HEK293T (cell line): ENCODE data around the gene HCFC2.
"Not testable (repeated sequence)": the region's sequence is repeated elsewhere in the genome, so short reads cannot be mapped to it uniquely, and the experiment has no call there.

Experiments used
- CTCF ChIA-PET: fragments of 350-600 bp; formaldehyde crosslinking; extraction: SDS; loops from one replicate; lab custom pipeline; 2021; ENCODE audit warnings: antibody characterized with exemption, inconsistent platforms; lab: Yijun Ruan, JAX
- POLR2A ChIA-PET: fragments of 350-600 bp; formaldehyde crosslinking; extraction: SDS; loops from one replicate; lab custom pipeline; 2020; ENCODE audit warnings: antibody characterized with exemption, inconsistent platforms; lab: Yijun Ruan, JAX
- DNase-seq: peaks from one replicate; pipeline ENCODE4 v3.0.0; 2012; ENCODE audit warnings: mixed read lengths; ENCODE audit errors: extremely low spot score
- ARNT ChIP-seq: fragments of 450-650 bp; IDR thresholded peaks from 2 replicates; pipeline ENCODE4 v1.6.1; 2017; ENCODE audit warnings: mild to moderate bottlenecking
- BHLHE40 ChIP-seq: fragments of 450-650 bp; IDR thresholded peaks from 2 replicates; pipeline ENCODE4 v1.6.1; 2016; ENCODE audit warnings: mild to moderate bottlenecking, moderate library complexity, borderline replicate concordance
- CTBP1 ChIP-seq: fragments of 450-650 bp; IDR thresholded peaks from 2 replicates; pipeline ENCODE4 v1.6.1; 2016; ENCODE audit warnings: borderline replicate concordance
- ELF4 ChIP-seq: fragments of 450-650 bp; IDR thresholded peaks from 2 replicates; pipeline ENCODE4 v1.6.1; 2017; ENCODE audit warnings: antibody characterized with exemption
- FOXA1 ChIP-seq: fragments of 450-650 bp; IDR thresholded peaks from 2 replicates; pipeline ENCODE4 v1.6.1; 2016; ENCODE audit warnings: mild to moderate bottlenecking
- FOXK2 ChIP-seq: fragments of 450-650 bp; IDR thresholded peaks from 2 replicates; pipeline ENCODE4 v1.6.1; 2016; ENCODE audit warnings: mild to moderate bottlenecking
- FOXM1 ChIP-seq: fragments of 450-650 bp; IDR thresholded peaks from 2 replicates; pipeline ENCODE4 v1.6.1; 2017; ENCODE audit warnings: mild to moderate bottlenecking, borderline replicate concordance
- HDGF ChIP-seq: fragments of 450-650 bp; IDR thresholded peaks from 2 replicates; pipeline ENCODE4 v1.6.1; 2017; ENCODE audit warnings: antibody characterized with exemption, borderline replicate concordance
- L3MBTL2 ChIP-seq: fragments of 450-650 bp; conservative IDR thresholded peaks from 2 replicates; pipeline ENCODE4 v1.6.1; 2016; ENCODE audit warnings: mild to moderate bottlenecking
- LEF1 ChIP-seq: fragments of 450-650 bp; IDR thresholded peaks from 2 replicates; pipeline ENCODE4 v1.6.1; 2017; ENCODE audit warnings: mild to moderate bottlenecking, borderline replicate concordance
- NFRKB ChIP-seq: fragments of 450-650 bp; IDR thresholded peaks from 2 replicates; pipeline ENCODE4 v1.6.1; 2016; ENCODE audit warnings: mild to moderate bottlenecking, moderate library complexity
- SP1 ChIP-seq: fragments of 450-650 bp; IDR thresholded peaks from 2 replicates; pipeline ENCODE4 v1.6.1; 2017
- SUZ12 ChIP-seq: fragments of 450-650 bp; IDR thresholded peaks from 2 replicates; pipeline ENCODE4 v1.6.1; 2016; ENCODE audit warnings: mild to moderate bottlenecking
- TARDBP ChIP-seq: fragments of 450-650 bp; IDR thresholded peaks from 2 replicates; pipeline ENCODE4 v1.6.1; 2016
- ZNF384 ChIP-seq: fragments of 450-650 bp; IDR thresholded peaks from 2 replicates; pipeline ENCODE4 v1.6.1; 2016
- TF ChIP-seq, protein P1 (sequence below): fragments of 450-650 bp; IDR thresholded peaks from 2 replicates; pipeline ENCODE4 v1.6.1; 2016

HCFC2 gene

DNA sequence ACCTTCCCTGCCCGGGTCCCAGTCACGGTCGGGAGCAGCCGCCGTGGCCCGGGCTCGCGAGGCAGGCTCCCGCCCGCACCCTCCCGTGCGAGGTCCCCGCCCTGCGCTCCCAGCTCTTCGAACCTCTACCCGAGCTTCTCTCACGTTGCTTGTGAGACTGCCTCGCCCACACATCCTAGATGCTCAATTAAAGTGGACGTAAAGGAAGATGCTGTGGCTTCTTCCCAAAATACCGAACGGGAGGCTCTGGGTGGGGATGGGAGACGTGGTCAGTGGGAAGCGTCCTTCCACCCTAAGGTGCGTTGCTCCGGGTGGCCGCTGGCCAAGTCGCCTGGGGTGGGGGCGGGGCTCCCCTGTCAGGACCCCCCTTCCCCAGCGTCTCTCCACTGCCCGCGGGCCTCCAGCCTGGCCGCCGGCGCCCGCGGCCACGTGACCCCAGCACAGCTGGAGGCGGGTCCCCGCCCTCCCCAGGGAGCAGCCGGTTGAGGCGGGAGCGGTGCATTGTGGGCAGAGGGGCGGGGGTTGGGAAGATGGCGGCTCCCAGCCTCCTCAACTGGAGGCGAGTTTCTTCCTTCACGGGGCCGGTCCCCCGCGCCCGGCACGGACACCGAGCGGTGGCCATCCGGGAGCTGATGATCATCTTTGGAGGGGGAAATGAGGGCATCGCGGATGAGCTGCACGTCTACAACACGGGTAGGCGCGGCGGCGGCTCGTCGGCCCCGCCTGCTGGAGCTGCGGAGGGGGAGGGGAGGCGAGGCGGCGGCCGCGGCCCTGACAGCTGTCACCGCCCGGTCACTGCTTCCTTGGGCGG, at the start of gene HCFC2:
Gene HCFC2 (plus strand): TSS at position 501 of the 811 bp plus-strand sequence. CDS start 30 bp downstream, at position 531.
- ChIA-PET CTCF (interaction anchor here (1.0 kb wide), 1 partner anchor 44 kb away, joined by 3 read pairs; no protein-coding TSS in a partner anchor), POLR2A (interaction anchor here (0.8 to 2.4 kb wide), 9 partner anchors 9 to 98 kb away, joined by 3 to 14 read pairs (median 4); partner anchors contain the start of genes GLT8D2, NFYB and TDG)
- DNase-seq: peak; percentile 94
- TF ChIP-seq FOXM1: no peak
- TF ChIP-seq, protein P1, sequence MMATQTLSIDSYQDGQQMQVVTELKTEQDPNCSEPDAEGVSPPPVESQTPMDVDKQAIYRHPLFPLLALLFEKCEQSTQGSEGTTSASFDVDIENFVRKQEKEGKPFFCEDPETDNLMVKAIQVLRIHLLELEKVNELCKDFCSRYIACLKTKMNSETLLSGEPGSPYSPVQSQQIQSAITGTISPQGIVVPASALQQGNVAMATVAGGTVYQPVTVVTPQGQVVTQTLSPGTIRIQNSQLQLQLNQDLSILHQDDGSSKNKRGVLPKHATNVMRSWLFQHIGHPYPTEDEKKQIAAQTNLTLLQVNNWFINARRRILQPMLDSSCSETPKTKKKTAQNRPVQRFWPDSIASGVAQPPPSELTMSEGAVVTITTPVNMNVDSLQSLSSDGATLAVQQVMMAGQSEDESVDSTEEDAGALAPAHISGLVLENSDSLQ: 0 out of 2 replicates have a peak, but pooled peaks have one; percentile 23
- TF ChIP-seq CTBP1: 0 out of 2 replicates have a peak, but pooled peaks have one; percentile 30
- TF ChIP-seq LEF1: 0 out of 2 replicates have a peak, but pooled peaks have one; percentile 7
- TF ChIP-seq SUZ12: no peak
- no peak for TF ChIP-seq FOXA1
- TF ChIP-seq L3MBTL2: peak; percentile 66
- no peak for TF ChIP-seq FOXK2

DNA sequence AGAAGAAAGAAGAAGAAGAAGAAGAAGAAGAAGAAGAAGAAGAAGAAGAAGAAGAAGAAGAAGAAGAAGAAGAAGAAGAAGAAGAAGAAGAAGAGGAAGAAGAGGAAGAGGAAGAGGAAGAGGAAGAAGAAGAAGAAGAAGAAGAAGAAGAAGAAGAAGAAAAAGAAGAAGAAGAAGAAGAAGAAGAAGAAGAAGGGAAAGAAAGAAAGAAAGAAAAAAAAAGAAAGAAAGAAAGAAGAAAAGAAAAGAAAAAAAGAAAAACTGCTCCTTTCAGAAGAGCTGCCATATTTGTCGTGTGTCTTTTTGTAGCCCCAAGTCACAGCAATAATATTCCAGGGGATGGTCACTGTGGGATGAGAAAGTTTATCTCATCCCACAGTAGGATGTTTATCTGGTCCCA, 42.5 kb upstream of the HCFC2 start:
- POLR2A ChIA-PET, CTCF ChIA-PET: not testable (repeated sequence)

DNA sequence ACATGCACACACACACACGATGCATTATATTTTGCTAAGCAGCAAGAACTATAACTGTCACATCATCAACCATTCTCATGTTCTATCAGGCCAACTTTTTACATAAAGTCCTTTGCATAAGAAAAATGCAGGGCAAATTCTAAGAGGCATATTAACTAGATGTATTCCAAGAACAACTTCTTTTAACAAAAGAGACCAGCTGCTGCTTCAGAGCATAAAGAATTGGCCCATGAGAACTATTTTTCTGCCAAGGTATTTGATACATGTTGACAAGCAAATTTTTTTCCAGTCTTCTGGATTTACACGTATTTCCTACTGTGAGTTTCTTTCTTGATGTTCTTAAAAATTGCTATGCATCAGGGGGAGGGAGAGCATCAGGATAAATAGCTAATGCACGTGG, 41.5 kb upstream of the HCFC2 start:
- no peak for DNase-seq
- ChIA-PET CTCF (no interaction called here), POLR2A (no interaction called here)
- TF ChIP-seq CTBP1: no peak
- no peak for TF ChIP-seq ZNF384
- no peak for TF ChIP-seq SP1
- no peak for TF ChIP-seq ARNT
- no peak for TF ChIP-seq FOXK2
- no peak for TF ChIP-seq FOXA1
- no peak for TF ChIP-seq L3MBTL2

More for the DNA sequence above, 42.5 kb upstream of the HCFC2 start:
- not testable (repeated sequence) for DNase-seq

DNA sequence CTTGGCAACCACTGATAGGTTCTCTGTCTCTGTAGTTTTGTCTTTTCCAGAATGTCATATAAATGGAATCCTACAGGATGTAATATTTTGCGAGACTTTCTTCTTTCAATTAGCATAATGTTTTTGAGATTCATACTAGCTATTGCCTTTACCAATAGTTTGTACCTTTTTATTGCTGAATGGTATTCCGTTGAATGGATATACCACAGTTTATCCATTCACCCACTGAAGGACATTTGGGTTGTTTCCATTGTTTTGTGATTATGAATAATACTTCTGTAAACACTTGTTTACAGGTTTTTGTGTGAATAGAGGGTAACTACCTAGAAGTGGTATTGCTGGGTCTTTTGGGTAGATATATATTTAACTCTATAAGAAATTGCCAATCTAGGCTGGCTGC, 40.6 kb upstream of the HCFC2 start:
- ChIA-PET CTCF (no interaction called here), POLR2A (no interaction called here)
- DNase-seq: no peak
- TF ChIP-seq SP1: no peak
- TF ChIP-seq CTBP1: no peak
- TF ChIP-seq FOXM1: no peak
- no peak for TF ChIP-seq FOXK2
- no peak for TF ChIP-seq LEF1
- TF ChIP-seq, protein P1: no peak
- TF ChIP-seq SUZ12: no peak

DNA sequence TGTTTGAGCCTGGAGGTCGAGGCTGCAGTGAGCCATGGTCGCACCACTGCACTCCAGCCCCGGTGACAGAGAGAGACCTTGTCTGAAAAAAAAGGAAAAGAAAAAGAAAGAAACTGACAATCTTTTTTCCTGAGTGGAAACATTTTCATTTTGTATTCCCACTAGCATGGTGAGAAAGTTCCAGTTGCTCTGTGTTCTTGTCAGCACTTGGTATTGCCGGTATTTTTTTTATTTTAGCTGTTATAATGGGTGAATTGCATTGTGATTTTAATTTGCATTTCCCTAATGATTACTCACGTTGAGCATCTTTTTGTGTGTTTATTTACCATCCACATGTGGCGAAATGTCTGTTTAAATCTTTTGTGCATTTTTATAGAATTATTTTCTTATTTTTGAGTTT, 40.0 kb upstream of the HCFC2 start:
- ChIA-PET POLR2A (no interaction called here), CTCF (no interaction called here)
- TF ChIP-seq FOXK2 (no peak), FOXM1 (no peak), FOXA1 (no peak), SUZ12 (no peak), BHLHE40 (no peak), SP1 (no peak), LEF1 (no peak), NFRKB (no peak), ELF4 (no peak), L3MBTL2 (no peak), TARDBP (no peak), ARNT (no peak), CTBP1 (no peak), HDGF (no peak)
- TF ChIP-seq, protein P1: no peak
- no peak for DNase-seq

DNA sequence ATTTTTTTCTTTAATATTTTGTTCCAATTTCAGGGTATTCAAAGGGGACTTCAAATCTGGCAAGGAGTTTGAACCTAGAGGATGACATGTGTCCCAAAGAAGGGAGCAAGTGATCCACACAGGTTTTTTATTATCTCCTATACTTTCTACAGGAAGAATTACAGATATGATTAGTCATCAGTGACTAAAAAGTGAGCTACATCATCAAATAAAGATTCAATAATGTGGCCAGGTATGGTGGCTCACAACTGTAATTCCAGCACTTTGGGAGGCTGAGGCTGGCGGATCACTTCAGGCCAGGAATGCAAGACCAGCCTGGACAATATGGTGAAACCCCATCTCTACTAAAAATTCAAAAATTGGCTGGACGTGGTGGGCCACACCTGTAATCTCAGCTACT, 38.6 kb upstream of the HCFC2 start:
- TF ChIP-seq FOXM1: no peak
- no peak for TF ChIP-seq TARDBP
- TF ChIP-seq LEF1: no peak
- TF ChIP-seq FOXA1: no peak
- TF ChIP-seq, protein P1: no peak
- TF ChIP-seq FOXK2: no peak
- TF ChIP-seq L3MBTL2: no peak
- TF ChIP-seq NFRKB: no peak
- no peak for TF ChIP-seq ELF4
- TF ChIP-seq ZNF384: no peak
- TF ChIP-seq SP1: no peak
- no peak for TF ChIP-seq HDGF
- TF ChIP-seq BHLHE40: no peak
- DNase-seq: no peak
- ChIA-PET CTCF (no interaction called here), POLR2A (no interaction called here)
